HG03460 (cell line): ENCODE measurements around the gene DBNDD2.

Experiments
- ATAC-seq: cut with Tn5 transposase; IDR thresholded peaks from one replicate; pipeline ENCODE4 v1.9.1; 2021; ENCODE audit not compliant: unreplicated experiment

Gene DBNDD2

DNA sequence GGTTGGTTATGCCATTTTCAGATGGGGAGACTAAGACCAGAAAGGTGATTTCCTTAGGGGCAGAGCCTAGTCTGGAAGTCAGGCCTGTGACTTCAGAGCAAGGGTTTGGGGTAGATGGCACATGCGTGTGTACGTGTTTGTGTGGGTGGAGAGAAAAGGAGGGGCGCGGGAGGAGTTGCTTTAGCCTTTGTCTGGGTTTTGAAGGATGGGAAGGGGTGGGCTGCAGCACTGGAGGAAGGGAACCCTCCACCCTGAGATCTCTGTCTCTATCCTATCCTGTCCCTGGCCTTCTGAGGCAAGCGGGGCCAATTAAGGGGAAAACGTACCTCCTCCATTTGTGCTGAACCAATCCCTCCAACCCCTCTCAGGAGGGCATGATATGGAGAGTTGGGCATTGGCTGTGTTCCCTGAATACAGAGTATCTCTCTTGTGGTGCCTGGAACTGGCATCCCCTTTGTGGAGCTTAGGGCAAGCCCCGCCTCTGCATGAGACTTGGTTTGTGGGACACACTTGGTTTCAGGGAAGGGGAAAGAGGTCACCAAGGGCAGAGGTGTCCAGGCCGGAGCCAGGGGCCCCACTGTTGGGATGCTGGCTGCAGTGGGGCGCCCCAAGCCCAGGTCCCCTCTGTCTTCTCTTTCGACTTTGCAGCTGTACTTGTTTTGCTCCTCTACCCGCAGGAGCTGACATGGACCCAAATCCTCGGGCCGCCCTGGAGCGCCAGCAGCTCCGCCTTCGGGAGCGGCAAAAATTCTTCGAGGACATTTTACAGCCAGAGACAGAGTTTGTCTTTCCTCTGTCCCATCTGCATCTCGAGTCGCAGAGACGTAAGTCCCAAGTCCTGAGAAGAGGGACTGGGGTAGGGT lies at the start of gene DBNDD2:
Gene DBNDD2, plus strand, starts transcription at position 507 of the 863 bp plus-strand sequence. Its CDS starts 179 bp downstream, at position 686.
- no peak for ATAC-seq

- no peak for ATAC-seq
Observed at GRCh38 chr20:45359069-45359405, 49.1 kb upstream of the DBNDD2 start.

DNA sequence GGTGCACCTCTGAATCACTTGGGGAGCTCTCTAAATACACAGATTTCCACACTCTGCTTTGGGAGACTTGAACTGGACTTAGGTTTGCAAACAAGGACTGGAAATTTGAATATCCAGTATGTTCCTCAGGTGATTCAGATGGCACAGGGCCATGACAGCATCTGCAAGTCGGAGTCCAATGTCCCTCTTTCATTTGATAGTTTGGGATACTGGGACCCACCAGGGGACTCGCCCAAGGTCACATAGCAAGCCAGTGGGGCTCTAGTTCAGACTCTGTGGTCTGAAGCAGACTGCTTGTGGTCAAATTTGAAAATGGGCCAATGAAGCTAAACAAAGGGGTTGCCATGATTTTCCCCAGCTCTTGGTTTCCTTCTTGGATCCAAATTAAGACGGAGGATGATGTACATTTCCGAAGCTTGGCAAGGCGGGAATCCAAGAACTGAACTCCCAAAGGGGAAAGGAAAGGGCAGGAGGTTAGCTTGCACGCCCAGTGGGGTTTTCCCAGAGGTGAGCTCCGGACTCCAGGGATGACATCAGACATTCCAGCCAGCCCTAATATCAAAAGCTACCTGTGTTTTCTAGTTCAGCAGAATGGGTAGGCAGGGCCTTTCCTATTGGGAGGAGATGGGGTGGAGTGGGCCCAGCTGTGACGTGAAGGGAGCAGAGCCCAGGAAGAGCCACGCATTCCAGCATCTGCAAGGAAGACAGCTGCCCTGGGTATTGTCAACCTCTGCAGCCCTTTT lies 48.5 kb upstream of the DBNDD2 start:
- ATAC-seq, result no peak

- ATAC-seq, result no peak
Observed at GRCh38 chr20:45361793-45362192, 46.3 kb upstream of the DBNDD2 start.

- peak; percentile 71 for ATAC-seq
Observed at GRCh38 chr20:45362804-45363610, 45.1 kb upstream of the DBNDD2 start, which contains the start of gene SYS1. Gene SYS1 (plus strand): TSS chr20:45363156. CDS start chr20:45363532, 376 bp downstream.

GRCh38 chr20:45363611-45364492 lies 44.2 kb upstream of the DBNDD2 start:
- ATAC-seq, result no peak

GRCh38 chr20:45365444-45365970 lies 42.6 kb upstream of the DBNDD2 start:
- ATAC-seq, result no peak

DNA sequence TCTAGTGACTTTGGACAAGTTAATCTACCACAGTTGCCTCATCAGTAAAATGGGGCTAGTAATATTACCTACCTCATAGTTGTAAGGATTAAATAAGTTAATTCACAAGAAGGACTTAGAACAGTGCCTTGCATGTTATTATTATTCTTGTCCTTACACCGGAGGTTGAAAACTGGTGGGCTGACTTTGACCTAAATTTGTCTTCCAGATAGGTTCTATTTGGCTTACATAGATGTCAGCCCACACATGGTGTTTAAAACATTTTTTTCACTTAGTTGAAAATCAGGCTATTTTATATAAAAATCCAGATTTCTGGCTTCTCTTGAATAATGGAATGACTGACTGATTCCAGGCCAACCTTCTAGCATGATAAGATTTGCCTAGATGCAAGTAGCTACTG lies 41.9 kb upstream of the DBNDD2 start:
- no peak for ATAC-seq

- ATAC-seq, result no peak
Observed at GRCh38 chr20:45366631-45367030, 41.5 kb upstream of the DBNDD2 start.

GRCh38 chr20:45367126-45367525 lies 41.0 kb upstream of the DBNDD2 start:
- ATAC-seq, result no peak

- peak; percentile 81 for ATAC-seq
Observed at GRCh38 chr20:45368221-45368980, 39.7 kb upstream of the DBNDD2 start.

DNA sequence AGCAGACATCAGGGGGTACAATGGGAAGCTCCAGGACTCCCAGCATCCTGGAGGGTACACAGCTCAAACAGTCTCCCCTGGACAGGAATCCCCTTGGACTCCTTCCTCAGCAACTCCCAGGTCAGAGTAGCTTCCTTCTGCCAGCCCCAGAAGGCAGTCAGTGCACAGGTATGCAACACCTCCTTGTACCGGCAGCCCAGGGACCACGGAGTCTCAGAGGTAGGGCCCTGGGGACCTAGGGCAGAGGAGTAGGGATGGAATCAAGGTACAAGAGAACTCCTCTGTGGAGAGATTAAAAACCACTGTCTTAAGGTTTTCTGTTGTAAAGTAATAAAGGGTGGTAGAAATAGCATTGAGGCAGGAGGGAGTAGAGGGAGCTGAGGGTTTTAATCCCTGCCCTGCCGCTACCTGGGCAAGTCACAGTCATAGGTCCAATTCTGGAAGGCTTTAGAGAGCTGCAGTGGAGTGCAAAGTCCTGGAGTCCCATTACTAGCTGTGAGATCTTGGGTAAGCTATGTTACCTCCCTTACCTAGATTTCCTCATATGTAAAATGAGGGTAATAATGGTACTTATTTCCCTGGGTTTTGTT lies 37.4 kb upstream of the DBNDD2 start:
- ATAC-seq, result no peak

GRCh38 chr20:45372241-45372640 lies 35.8 kb upstream of the DBNDD2 start:
- no peak for ATAC-seq

DNA sequence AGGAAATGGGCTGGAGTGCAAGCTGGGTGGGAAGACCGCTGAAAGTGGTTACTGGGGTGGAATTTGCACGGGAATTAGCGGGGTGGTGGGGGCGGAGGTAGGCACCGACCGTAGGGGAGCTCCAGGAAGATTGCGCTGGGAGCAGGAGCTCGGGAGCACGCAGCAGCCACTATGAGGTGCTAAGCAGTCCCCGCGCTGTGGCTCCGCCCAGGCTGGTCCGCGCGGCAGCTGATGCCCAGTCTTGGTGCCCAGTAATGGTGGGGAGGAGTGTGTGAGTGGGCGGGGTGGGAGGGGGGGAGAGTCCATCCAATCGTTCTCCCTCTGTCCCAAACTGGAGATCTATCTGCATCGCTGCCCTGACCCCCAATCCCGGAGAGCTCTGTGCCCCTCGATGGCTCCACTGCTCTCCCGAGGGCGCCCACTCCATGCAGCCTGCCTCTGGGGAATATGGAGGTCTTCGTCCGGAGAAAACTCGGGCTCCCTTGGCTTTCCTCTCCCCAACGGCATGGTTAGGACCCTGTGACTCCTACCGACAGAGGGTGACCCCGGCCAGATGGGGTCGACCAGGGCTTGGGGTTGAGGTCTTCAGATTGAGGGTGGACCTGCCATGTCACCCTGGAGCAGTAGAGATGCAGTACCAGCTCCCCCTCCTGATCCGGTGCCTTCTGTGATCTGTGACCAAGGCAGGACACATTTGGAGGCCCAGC lies 35.3 kb upstream of the DBNDD2 start:
- no peak for ATAC-seq

DNA sequence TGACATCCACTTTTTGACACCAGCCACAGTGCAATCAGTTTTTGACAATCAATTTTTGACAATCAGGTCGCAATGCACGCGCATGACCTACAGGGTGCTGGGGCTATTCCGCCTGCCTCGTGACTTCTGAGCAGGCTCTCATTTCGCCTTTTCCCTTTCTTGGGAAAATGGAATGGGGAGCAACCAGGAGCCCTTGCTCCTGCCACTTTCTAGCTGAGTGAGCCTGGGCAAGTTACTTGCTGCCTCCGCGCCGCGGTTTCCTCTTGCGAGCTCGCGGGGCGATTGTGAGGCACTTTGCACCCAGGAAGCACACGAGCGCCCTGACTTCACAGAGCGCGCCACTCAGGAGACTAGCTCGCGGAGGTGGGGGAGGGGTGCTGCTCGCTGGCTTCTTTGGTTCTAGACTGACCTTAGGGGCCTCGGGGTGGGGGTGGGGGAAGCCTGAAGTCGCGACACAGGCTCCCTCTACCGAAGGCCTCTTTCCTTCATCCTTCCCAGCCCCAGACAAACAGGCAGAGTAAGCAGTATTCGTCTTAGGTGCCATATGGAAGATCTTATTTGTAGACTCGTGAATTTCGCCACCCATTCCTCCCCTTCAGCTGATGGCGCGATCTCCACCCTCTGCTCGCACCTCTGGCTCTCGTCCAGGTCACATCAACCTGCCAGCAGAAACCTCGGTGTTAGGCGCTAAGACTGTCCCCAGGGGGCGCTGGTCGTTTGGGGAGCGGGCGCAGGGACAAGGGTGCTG lies 34.6 kb upstream of the DBNDD2 start:
- peak; percentile 73 for ATAC-seq

DNA sequence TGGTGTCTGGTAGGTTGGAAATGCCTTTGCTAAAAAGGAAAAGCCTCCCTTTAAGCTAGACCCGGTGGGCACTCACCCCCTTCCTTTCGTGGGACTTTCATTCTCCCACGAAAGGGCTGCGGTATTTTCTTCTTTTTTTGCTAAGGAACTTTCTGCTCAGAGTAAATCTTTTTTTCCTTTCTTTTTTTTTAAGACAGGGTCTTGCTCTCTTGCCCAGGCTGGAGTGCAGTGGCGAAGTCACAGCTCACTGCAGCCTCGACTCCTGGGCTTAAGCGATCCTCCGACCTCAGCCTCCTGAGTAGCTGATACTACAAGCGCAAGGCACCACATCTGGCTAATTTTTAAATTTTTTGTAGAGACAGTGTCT lies 34.0 kb upstream of the DBNDD2 start:
- no peak for ATAC-seq

DNA sequence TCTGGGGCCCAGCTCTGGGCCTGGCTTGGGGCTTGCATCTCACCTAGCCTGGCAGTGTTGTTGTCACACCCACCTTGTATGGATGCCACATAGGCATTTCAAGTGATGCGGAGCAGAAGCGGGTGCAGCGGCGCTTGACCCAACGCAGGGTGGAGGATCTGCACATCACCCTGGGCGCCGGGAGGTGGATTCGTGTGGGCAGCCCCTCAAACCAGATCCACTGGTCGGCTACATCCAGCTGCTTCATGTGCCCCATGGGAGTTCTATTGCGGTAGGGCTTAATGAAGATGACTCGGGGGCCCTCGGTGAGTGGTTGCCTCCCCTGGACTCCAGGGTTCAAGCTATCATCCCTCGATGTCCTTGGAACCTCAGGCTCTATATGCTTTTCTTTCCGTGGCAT lies 33.1 kb upstream of the DBNDD2 start:
- ATAC-seq, result no peak

DNA sequence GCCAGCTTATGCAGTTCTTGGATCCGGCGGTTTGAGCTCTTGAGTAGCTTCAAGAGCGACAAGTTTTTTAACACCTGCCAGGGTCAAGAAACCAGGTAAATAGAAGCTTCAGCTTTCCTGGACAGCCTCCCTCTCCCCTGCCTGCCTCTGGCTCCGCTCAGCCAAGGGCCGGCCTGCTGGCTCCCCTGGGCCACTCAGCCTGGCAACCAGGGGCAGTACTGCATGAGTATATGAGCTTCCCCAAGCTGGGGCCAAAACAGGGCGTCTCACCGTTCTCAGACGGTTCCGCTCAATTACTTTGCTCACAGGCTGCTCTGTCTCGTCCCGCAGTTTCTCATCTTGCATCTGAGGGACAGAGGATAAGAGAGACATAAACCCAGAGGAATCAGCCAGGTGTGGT lies 30.8 kb upstream of the DBNDD2 start:
- ATAC-seq, result no peak
